B cell (primary cell): ENCODE measurements around the gene KCTD14. TPM values are rescaled to one million over a fixed set of nuclear protein-coding genes. Genes with fewer than 3 reads are reported as not detected.

Source experiments
- ATAC-seq: fragments of 200-7000 bp; cut with Tn5 transposase; one replicate; pipeline ENCODE4 v1.10.0; 2021; ENCODE audit warnings: low read depth, mild to moderate bottlenecking, moderate number of reproducible peaks, moderate library complexity
- CTCF ChIA-PET: fragments of 350-600 bp; sonication (Branson Sonifier 250); formaldehyde crosslinking; loops from one replicate; lab custom pipeline; 2021; ENCODE audit warnings: antibody characterized with exemption, inconsistent platforms; lab: Charles Lee
- POLR2A ChIA-PET: fragments of 350-600 bp; sonication (Branson Sonifier 250); formaldehyde crosslinking; loops from one replicate; lab custom pipeline; 2021; ENCODE audit warnings: antibody characterized with exemption; lab: Charles Lee
- DNase-seq: peaks from one replicate; pipeline ENCODE4 v3.0.0; 2013
- H2AFZ ChIP-seq: 2 replicates; pipeline ENCODE4 v1.6.1; 2012; ENCODE audit warnings: mild to moderate bottlenecking, low read depth, low read length; ENCODE audit not compliant: insufficient read depth, poor library complexity, severe bottlenecking
- H3K27ac ChIP-seq, 2 donors: 1 replicate in 1 of 2; 2 replicates in 1 of 2; pipeline ENCODE4 v1.5.1; 2012 to 2013; ENCODE audit warnings: low read length in 2 of 2, mild to moderate bottlenecking in 2 of 2, moderate library complexity in 1 of 2
- H3K27me3 ChIP-seq, 4 experiments: fragments of 200-600 bp in 1 of 4; sonication (generic) in 1 of 4; replicated peaks in 1 of 4; 1 replicate in 2 of 4; 2 replicates in 2 of 4; pipeline versions ENCODE4 v1.6.1 to v1.7.0; 2013 to 2016; ENCODE audit warnings: low read length in 3 of 4, mild to moderate bottlenecking in 2 of 4, mixed read lengths in 1 of 4, moderate library complexity in 1 of 4; ENCODE audit not compliant: insufficient read depth in 4 of 4, control insufficient read depth in 3 of 4; ENCODE audit errors: control extremely low read depth in 1 of 4
- H3K36me3 ChIP-seq, 2 experiments: replicated peaks in 1 of 2; 1 replicate in 1 of 2; 2 replicates in 1 of 2; pipeline versions ENCODE4 v1.6.1 to v1.7.1; 2013; ENCODE audit warnings: low read length in 1 of 2; ENCODE audit not compliant: insufficient read depth in 2 of 2, control insufficient read depth in 1 of 2; ENCODE audit errors: control extremely low read depth in 1 of 2, extremely low read depth in 1 of 2
- H3K4me1 ChIP-seq, 2 donors: fragments of 200-600 bp in 1 of 2; sonication (generic) in 1 of 2; 1 replicate in 1 of 2; 2 replicates in 1 of 2; pipeline versions ENCODE4 v1.5.1 to v1.6.1; 2013 to 2017; ENCODE audit warnings: low read length in 2 of 2; ENCODE audit not compliant: control insufficient read depth in 2 of 2, insufficient read depth in 2 of 2
- H3K4me2 ChIP-seq: replicated peaks from 2 replicates; pipeline ENCODE3; 2012; ENCODE audit warnings: mild to moderate bottlenecking, low read depth, low read length; ENCODE audit not compliant: poor library complexity, severe bottlenecking
- H3K4me3 ChIP-seq, 5 experiments: fragments of 200-600 bp in 1 of 5; sonication (generic) in 1 of 5; 1 replicate in 3 of 5; 2 replicates in 2 of 5; pipeline versions ENCODE4 v1.5.1 to v1.7.0; 2011 to 2016; ENCODE audit warnings: low read length in 4 of 5, mild to moderate bottlenecking in 4 of 5, low read depth in 2 of 5, control low read depth in 1 of 5, moderate library complexity in 1 of 5; ENCODE audit not compliant: insufficient read depth in 1 of 5; ENCODE audit errors: control extremely low read depth in 1 of 5, extremely low read depth in 1 of 5
- H3K79me2 ChIP-seq: fragments of 200-600 bp; sonication (generic); one replicate; pipeline ENCODE4 v1.6.0; 2016; ENCODE audit warnings: low read length; ENCODE audit not compliant: control insufficient read depth, insufficient read depth
- H3K9ac ChIP-seq: fragments of 200-600 bp; sonication (generic); 2 replicates; pipeline ENCODE4 v1.6.1; 2017; ENCODE audit warnings: mild to moderate bottlenecking, low read length, moderate library complexity
- H3K9me3 ChIP-seq, 3 donors: one replicate each; pipeline versions ENCODE4 v1.6.1 to v1.7.1; 2013; ENCODE audit warnings: low read length in 2 of 3; ENCODE audit not compliant: control insufficient read depth in 2 of 3, insufficient read depth in 1 of 3; ENCODE audit errors: control extremely low read depth in 1 of 3
- H4K20me1 ChIP-seq: 2 replicates; pipeline ENCODE4 v1.6.0; 2012; ENCODE audit warnings: mild to moderate bottlenecking, low read length; ENCODE audit not compliant: insufficient read depth, control insufficient read depth, poor library complexity, severe bottlenecking
- H3K27ac Mint-ChIP-seq: one replicate; pipeline ENCODE4 v1.8.0; 2021; ENCODE audit warnings: mixed read lengths
- H3K27me3 Mint-ChIP-seq: one replicate; pipeline ENCODE4 v1.8.0; 2021; ENCODE audit warnings: mixed read lengths
- H3K4me1 Mint-ChIP-seq: one replicate; pipeline ENCODE4 v1.8.0; 2021; ENCODE audit warnings: mixed read lengths
- H3K4me3 Mint-ChIP-seq: one replicate; pipeline ENCODE4 v1.8.0; 2021; ENCODE audit warnings: mixed read lengths
- H3K9me3 Mint-ChIP-seq: one replicate; pipeline ENCODE4 v1.8.0; 2022; ENCODE audit warnings: mixed read lengths; ENCODE audit not compliant: insufficient read depth
- CTCF ChIP-seq: fragments of 200-600 bp; IDR thresholded peaks from one replicate; pipeline ENCODE4 v1.8.0; 2022; ENCODE audit warnings: antibody characterized with exemption, mild to moderate bottlenecking
- EZH2 ChIP-seq: IDR thresholded peaks from 2 replicates; pipeline ENCODE4 v1.6.1; 2012; ENCODE audit warnings: borderline replicate concordance, low read depth, mild to moderate bottlenecking, moderate library complexity, low read length; ENCODE audit not compliant: insufficient read depth, poor library complexity, severe bottlenecking
- WGBS: methylation state at CpG from one replicate; pipeline ENCODE4 v1.1.5; 2013; ENCODE audit warnings: missing lambda C conversion rate; ENCODE audit not compliant: insufficient coverage; 5-methylcytosine and 5-hydroxymethylcytosine counted together
- intact Hi-C: fragments of 100-400 bp; cut with micrococcal nuclease; formaldehyde crosslinking; loops from one replicate; pipeline ENCODE4 v1.10.0; 2022
- polyA plus RNA-seq: library from polyadenylated mRNA; depleted of rRNA; stranded (reverse); fragments of >200 nt; gene quantifications from 2 replicates; pipeline ENCODE4 v1.2.3, GENCODE V29; 2012
- total RNA-seq, 2 donors: library from RNA; stranded (reverse); fragments of 120-200 nt in 1 of 2; gene quantifications; 1 replicate in 1 of 2; 2 replicates in 1 of 2; pipeline versions ENCODE4 v1.2.3 to v1.2.4, GENCODE V29; 2013 to 2022

KCTD14 gene
- total and polyA plus RNA-seq, 2 donors (not counting 1 experiment from before 2014, with no cell fraction given): 0.18 TPM; not detected in 1

- no peak for TF ChIP-seq EZH2
- no peak for TF ChIP-seq CTCF
- Mint-ChIP-seq H3K27ac (no peak overlapping the region), H3K4me3 (no peak overlapping the region), H3K9me3 (peaks cover 5% of the 10 kb centered on the region), H3K4me1 (peaks cover 2% of the 10 kb centered on the region), H3K27me3 (peaks cover 28% of the 10 kb centered on the region)
- Histone ChIP-seq H3K9me3 (peaks cover 0 to 7% (median 0%) of the 10 kb centered on the region in 3 donors), H4K20me1 (no peaks in the 10 kb centered on the region), H2AFZ (no peak overlapping the region), H3K4me3 (no peak overlapping the region), H3K4me1 (peaks cover 3 to 7% of the 10 kb centered on the region in 2 donors), H3K9ac (no peak overlapping the region), H3K79me2 (no peaks in the 10 kb centered on the region), H3K27ac (no peak overlapping the region), H3K36me3 (no peaks in the 10 kb centered on the region), H3K4me2 (no peak overlapping the region), H3K27me3 (peaks cover 0 to 20% (median 5%) of the 10 kb centered on the region in 4 experiments)
- DNase-seq (no peak), ATAC-seq (no peak)
- ChIA-PET POLR2A (no interaction called here), CTCF (interaction anchor here (1.1 kb wide), 1 partner anchor 23 kb away, joined by 3 read pairs; no protein-coding TSS in a partner anchor)
- 88% methylated on average over 3 of the region's 7 CpGs for WGBS
- intact Hi-C loops: no loop called here
Observed at GRCh38 chr11:78023426-78023825, 350 bp upstream of the KCTD14 start.

GRCh38 chr11:78021611-78022010 lies 1.5 kb downstream of the KCTD14 start:
- H3K9ac ChIP-seq: no peak overlapping the region
- no peak overlapping the region for H2AFZ ChIP-seq
- WGBS: 91% methylated on average over 6 of the region's 6 CpGs
- TF ChIP-seq EZH2: no peak
- TF ChIP-seq CTCF: no peak
- no peaks in the 10 kb centered on the region for H3K9me3 Mint-ChIP-seq
- peaks cover 0 to 9% (median 0%) of the 10 kb centered on the region in 3 donors for H3K9me3 ChIP-seq
- ATAC-seq: no peak
- H3K27ac Mint-ChIP-seq: no peak overlapping the region
- no peak overlapping the region for H3K4me3 ChIP-seq
- H3K4me3 Mint-ChIP-seq: no peak overlapping the region
- peaks cover 0 to 20% (median 5%) of the 10 kb centered on the region in 4 experiments for H3K27me3 ChIP-seq
- no peaks in the 10 kb centered on the region for H3K36me3 ChIP-seq
- H3K4me2 ChIP-seq: no peak overlapping the region
- DNase-seq: no peak
- no peaks in the 10 kb centered on the region for H4K20me1 ChIP-seq
- peaks cover 28% of the 10 kb centered on the region for H3K27me3 Mint-ChIP-seq
- POLR2A ChIA-PET: no interaction called here
- intact Hi-C loops: no loop called here
- CTCF ChIA-PET: interaction anchor here (1.4 kb wide), 1 partner anchor 22 kb away, joined by 3 read pairs; no protein-coding TSS in a partner anchor
- H3K27ac ChIP-seq: no peak overlapping the region
- H3K4me1 Mint-ChIP-seq: peaks cover 2% of the 10 kb centered on the region
- peaks cover 3 to 7% of the 10 kb centered on the region in 2 donors for H3K4me1 ChIP-seq
- H3K79me2 ChIP-seq: no peaks in the 10 kb centered on the region
